Transverse colon (tissue), 4 donors: ENCODE measurements around the gene SUCO. TPM values are rescaled to one million over a fixed set of nuclear protein-coding genes. Genes with fewer than 3 reads are reported as not detected.

Experiments used
- DNase-seq: peaks from one replicate; pipeline ENCODE4 v3.0.0-alpha.2; 2019
- H3K27ac ChIP-seq, 4 donors: fragments of 200-600 bp; sonication (generic); 2 replicates each; pipeline ENCODE4 v1.5.1; 2016 to 2018; ENCODE audit warnings: inconsistent platforms in 4 of 4
- H3K27me3 ChIP-seq: fragments of 200-600 bp; sonication (generic); 2 replicates; pipeline ENCODE4 v1.5.1; 2017; ENCODE audit warnings: inconsistent platforms
- H3K36me3 ChIP-seq, 4 donors: fragments of 200-600 bp; sonication (generic); 2 replicates each; pipeline ENCODE4 v1.5.1; 2017 to 2019; ENCODE audit warnings: inconsistent platforms in 4 of 4
- H3K4me1 ChIP-seq, 4 donors: fragments of 200-600 bp; sonication (generic); 2 replicates each; pipeline ENCODE4 v1.5.1; 2017 to 2020; ENCODE audit warnings: inconsistent platforms in 4 of 4
- H3K4me3 ChIP-seq, 4 donors: fragments of 200-600 bp; sonication (generic); 1 replicate in 1 of 4; 2 replicates in 3 of 4; pipeline versions ENCODE4 v1.5.1 to v1.6.1; 2017 to 2019; ENCODE audit warnings: inconsistent platforms in 4 of 4
- H3K9me3 ChIP-seq, 2 donors: fragments of 200-600 bp; sonication (generic); 2 replicates each; pipeline ENCODE4 v1.5.1; 2017 to 2019; ENCODE audit warnings: inconsistent platforms in 2 of 2
- CTCF ChIP-seq, 5 experiments: fragments of 200-600 bp in 3 of 5; fragments of 450-650 bp in 2 of 5; sonication (generic) in 3 of 5; IDR thresholded peaks; 1 replicate in 2 of 5; 2 replicates in 3 of 5; pipeline ENCODE4 v1.5.1; 2016 to 2017; ENCODE audit warnings: antibody characterized with exemption in 5 of 5, inconsistent platforms in 3 of 5, mild to moderate bottlenecking in 2 of 5, moderate library complexity in 1 of 5
- EP300 ChIP-seq: sonication (generic); formaldehyde crosslinking; IDR thresholded peaks from one replicate; pipeline ENCODE4 v1.6.1; 2017; ENCODE audit warnings: antibody characterized with exemption, low read depth
- POLR2A ChIP-seq: fragments of 450-650 bp; IDR thresholded peaks from one replicate; pipeline ENCODE4 v1.6.1; 2016; ENCODE audit warnings: antibody characterized with exemption, mild to moderate bottlenecking, moderate library complexity
- POLR2AphosphoS5 ChIP-seq, 3 donors: sonication (generic); formaldehyde crosslinking; IDR thresholded peaks; one replicate each; pipeline ENCODE4 v1.6.1; 2016; ENCODE audit warnings: antibody characterized with exemption in 3 of 3
- WGBS, 2 donors: methylation state at CpG; one replicate each; pipeline ENCODE4 v1.1.5; 2018; ENCODE audit warnings: low coverage in 1 of 2; 5-methylcytosine and 5-hydroxymethylcytosine counted together
- in situ Hi-C, 4 donors: fragments of 200-750 bp; cut with MboI; loops; one replicate each; pipeline versions ENCODE4 v1.15.0 to v1.15.1; 2017; ENCODE audit warnings: low sequenced_read_pairs in 3 of 4, low pct_ligation_motif_present in 1 of 4, low pct_unique_long_range_greater_than_20kb in 1 of 4
- intact Hi-C: fragments of 100-400 bp; cut with DNase I; formaldehyde crosslinking; loops from one replicate; pipeline ENCODE4 v1.15.1; 2023; ENCODE audit warnings: low total_unique reads
- total RNA-seq, 4 donors: library from RNA; depleted of rRNA; stranded (reverse); fragments of >200 nt; gene quantifications; one replicate each; pipeline ENCODE4 v1.1.0, GENCODE V29; 2016

The SUCO gene
- total RNA-seq, 4 donors from 2014 or later = 10.1 to 48.4 (median 21.6) TPM

GRCh38 chr1:172640111-172640510 lies 107.2 kb downstream of the SUCO start:
- no peak for DNase-seq
- in situ Hi-C loops = no loop called here
- TF ChIP-seq POLR2AphosphoS5 (IDR thresholded peaks at IDR 0.05) (no peak), POLR2A (no peak), EP300 (no peak), CTCF (IDR thresholded peaks at IDR 0.05) (no peak)

GRCh38 chr1:172641492-172641891 lies 108.5 kb downstream of the SUCO start:
- intact Hi-C loops = no loop called here
- TF ChIP-seq CTCF (IDR thresholded peaks at IDR 0.05) = no peak
- TF ChIP-seq EP300 = no peak
- TF ChIP-seq POLR2AphosphoS5 (IDR thresholded peaks at IDR 0.05) = no peak
- H3K4me3 ChIP-seq = no peak overlapping the region
- no peaks in the 10 kb centered on the region for H3K4me1 ChIP-seq
- no peaks in the 10 kb centered on the region for H3K9me3 ChIP-seq
- H3K36me3 ChIP-seq = no peaks in the 10 kb centered on the region
- 76% methylated on average over 5 of the region's 5 CpGs; no CpG with 5 or more reads in 1 of the 2 donors for WGBS, 2 donors
- in situ Hi-C loops = no loop called here
- no peak overlapping the region for H3K27ac ChIP-seq
- DNase-seq = no peak
- no peaks in the 10 kb centered on the region for H3K27me3 ChIP-seq

More at GRCh38 chr1:172640111-172640510, 107.2 kb downstream of the SUCO start:
- H3K27ac ChIP-seq = no peak overlapping the region
- H3K27me3 ChIP-seq = no peaks in the 10 kb centered on the region
- no peaks in the 10 kb centered on the region for H3K4me1 ChIP-seq
- WGBS, 2 donors = 79 to 82% methylated on average over 6 to 8 of the region's 8 CpGs
- H3K9me3 ChIP-seq = no peaks in the 10 kb centered on the region
- intact Hi-C loops = no loop called here
- no peak overlapping the region for H3K4me3 ChIP-seq
- no peaks in the 10 kb centered on the region for H3K36me3 ChIP-seq

GRCh38 chr1:172642970-172643369 lies 110.0 kb downstream of the SUCO start:
- WGBS, 2 donors = 51 to 58% methylated on average over 4 to 6 of the region's 6 CpGs
- DNase-seq = no peak
- Histone ChIP-seq H3K36me3 (no peaks in the 10 kb centered on the region), H3K4me3 (no peak overlapping the region), H3K4me1 (no peaks in the 10 kb centered on the region), H3K27me3 (no peaks in the 10 kb centered on the region), H3K27ac (no peak overlapping the region), H3K9me3 (no peaks in the 10 kb centered on the region)
- no peak for TF ChIP-seq CTCF (IDR thresholded peaks at IDR 0.05)
- no peak for TF ChIP-seq POLR2A
- TF ChIP-seq EP300 = no peak
- no peak for TF ChIP-seq POLR2AphosphoS5 (IDR thresholded peaks at IDR 0.05)
- in situ Hi-C loops = no loop called here
- intact Hi-C loops = no loop called here

- Histone ChIP-seq H3K27ac (no peak overlapping the region), H3K9me3 (no peaks in the 10 kb centered on the region), H3K36me3 (no peaks in the 10 kb centered on the region), H3K4me1 (no peaks in the 10 kb centered on the region), H3K4me3 (no peak overlapping the region), H3K27me3 (no peaks in the 10 kb centered on the region)
- intact Hi-C loops (no loop called here), in situ Hi-C loops (no loop called here)
- 88% methylated on average over 1 of the region's 1 CpG; no CpG with 5 or more reads in 1 of the 2 donors for WGBS, 2 donors
- TF ChIP-seq EP300 (no peak), POLR2A (no peak), POLR2AphosphoS5 (IDR thresholded peaks at IDR 0.05) (no peak), CTCF (IDR thresholded peaks at IDR 0.05) (no peak)
- DNase-seq = no peak
Measured at GRCh38 chr1:172646653-172647052, 113.7 kb downstream of the SUCO start.
